HEK293 (cell line): Measurements from ENCODE around the gene PLXNA3.
A peak's percentile ranks its signal among the peaks of the same experiment; 100 is the strongest.

ENCODE experiments used
- CTCF ChIA-PET: fragments of 350-600 bp; formaldehyde crosslinking; extraction: SDS; loops from one replicate; lab custom pipeline; 2021; ENCODE audit warnings: antibody characterized with exemption; lab: Yijun Ruan, JAX
- POLR2A ChIA-PET: fragments of 300-600 bp; formaldehyde crosslinking; extraction: SDS; loops from one replicate; lab custom pipeline; 2020; ENCODE audit warnings: antibody characterized with exemption, inconsistent platforms; lab: Yijun Ruan, JAX
- H3K27ac ChIP-seq: fragments of 200-500 bp; sonication (Bioruptor generic); 2 replicates; pipeline ENCODE4 v1.5.1; 2014; ENCODE audit warnings: low read depth, low read length, control low read depth, inconsistent platforms; ENCODE audit errors: extremely low read depth
- H3K36me3 ChIP-seq, 2 experiments: fragments of 200-500 bp in 1 of 2; sonication (Bioruptor generic) in 1 of 2; 1 replicate in 1 of 2; 2 replicates in 1 of 2; pipeline ENCODE4 v1.5.1; 2014 to 2017; ENCODE audit warnings: inconsistent platforms in 2 of 2, low read length in 2 of 2; ENCODE audit not compliant: control insufficient read depth in 2 of 2, insufficient read depth in 1 of 2
- H3K4me1 ChIP-seq: fragments of 200-500 bp; sonication (Bioruptor generic); 2 replicates; pipeline ENCODE4 v1.5.1; 2014; ENCODE audit warnings: mild to moderate bottlenecking, low read length, inconsistent platforms; ENCODE audit not compliant: control insufficient read depth, insufficient read depth
- H3K4me3 ChIP-seq: 2 replicates; pipeline ENCODE4 v1.5.1; 2011; ENCODE audit warnings: low read depth, mild to moderate bottlenecking, control low read depth, low read length, moderate library complexity
- H3K9me3 ChIP-seq: fragments of 200-500 bp; sonication (Bioruptor generic); 2 replicates; pipeline ENCODE4 v1.5.1; 2014; ENCODE audit warnings: low read depth, low read length, inconsistent platforms; ENCODE audit not compliant: control insufficient read depth, insufficient read depth
- GFI1B ChIP-seq: fragments of 450-650 bp; formaldehyde crosslinking; IDR thresholded peaks from 2 replicates; pipeline ENCODE4 v1.5.1; 2016; ENCODE audit warnings: missing biosample characterization, missing genetic modification characterization
- OVOL3 ChIP-seq: fragments of 450-650 bp; formaldehyde crosslinking; IDR thresholded peaks from 2 replicates; pipeline ENCODE4 v1.5.1; 2016; ENCODE audit warnings: missing biosample characterization, missing genetic modification characterization
- RBAK ChIP-seq: fragments of 450-650 bp; formaldehyde crosslinking; IDR thresholded peaks from 2 replicates; pipeline ENCODE4 v1.5.1; 2016; ENCODE audit warnings: missing biosample characterization, missing genetic modification characterization
- SALL2 ChIP-seq: fragments of 450-650 bp; formaldehyde crosslinking; IDR thresholded peaks from 2 replicates; pipeline ENCODE4 v1.5.0; 2017; ENCODE audit warnings: missing biosample characterization, mild to moderate bottlenecking, missing genetic modification characterization, borderline replicate concordance
- SCRT1 ChIP-seq: fragments of 450-650 bp; formaldehyde crosslinking; IDR thresholded peaks from 2 replicates; pipeline ENCODE4 v1.5.1; 2016; ENCODE audit warnings: missing biosample characterization, missing genetic modification characterization, borderline replicate concordance
- TCF7L2 ChIP-seq: IDR thresholded peaks from 2 replicates; pipeline ENCODE4 v1.6.1; 2011; ENCODE audit warnings: low read depth, mild to moderate bottlenecking, inconsistent platforms, low read length, moderate library complexity, borderline replicate concordance
- YY1 ChIP-seq: fragments of 450-650 bp; formaldehyde crosslinking; IDR thresholded peaks from 2 replicates; pipeline ENCODE4 v1.5.1; 2018; ENCODE audit warnings: missing biosample characterization, missing genetic modification characterization
- ZBTB20 ChIP-seq: fragments of 450-650 bp; formaldehyde crosslinking; IDR thresholded peaks from 2 replicates; pipeline ENCODE4 v1.5.1; 2016; ENCODE audit warnings: missing biosample characterization, missing genetic modification characterization
- ZFP41 ChIP-seq: fragments of 450-650 bp; formaldehyde crosslinking; IDR thresholded peaks from 2 replicates; pipeline ENCODE4 v1.5.1; 2016; ENCODE audit warnings: missing biosample characterization, missing genetic modification characterization, borderline replicate concordance
- ZNF112 ChIP-seq: fragments of 450-650 bp; formaldehyde crosslinking; IDR thresholded peaks from 2 replicates; pipeline ENCODE4 v1.5.0; 2017; ENCODE audit warnings: missing biosample characterization, missing genetic modification characterization
- ZNF133 ChIP-seq: fragments of 450-650 bp; formaldehyde crosslinking; IDR thresholded peaks from 2 replicates; pipeline ENCODE4 v1.5.1; 2016; ENCODE audit warnings: missing biosample characterization, missing genetic modification characterization
- ZNF184 ChIP-seq: fragments of 450-650 bp; IDR thresholded peaks from 2 replicates; pipeline ENCODE4 v1.5.1; 2018; ENCODE audit warnings: missing biosample characterization, mild to moderate bottlenecking, missing genetic modification characterization
- ZNF239 ChIP-seq: fragments of 450-650 bp; formaldehyde crosslinking; IDR thresholded peaks from 2 replicates; pipeline ENCODE4 v1.5.1; 2016; ENCODE audit warnings: missing biosample characterization, missing genetic modification characterization
- ZNF341 ChIP-seq: fragments of 450-650 bp; formaldehyde crosslinking; IDR thresholded peaks from 2 replicates; pipeline ENCODE4; 2016; ENCODE audit warnings: low read depth, missing biosample characterization, missing genetic modification characterization
- ZNF544 ChIP-seq: fragments of 450-650 bp; formaldehyde crosslinking; IDR thresholded peaks from 2 replicates; pipeline ENCODE4 v1.5.0; 2017; ENCODE audit warnings: missing biosample characterization, missing genetic modification characterization
- ZNF548 ChIP-seq: fragments of 450-650 bp; formaldehyde crosslinking; IDR thresholded peaks from 2 replicates; pipeline ENCODE4 v1.5.1; 2016; ENCODE audit warnings: missing biosample characterization, missing genetic modification characterization
- ZNF558 ChIP-seq: fragments of 450-650 bp; formaldehyde crosslinking; IDR thresholded peaks from 2 replicates; pipeline ENCODE4 v1.5.1; 2016; ENCODE audit warnings: missing biosample characterization, missing genetic modification characterization
- ZNF623 ChIP-seq: fragments of 450-650 bp; formaldehyde crosslinking; IDR thresholded peaks from 2 replicates; pipeline ENCODE4 v1.5.1; 2016; ENCODE audit warnings: missing biosample characterization, missing genetic modification characterization
- ZNF670 ChIP-seq: fragments of 450-650 bp; formaldehyde crosslinking; IDR thresholded peaks from 2 replicates; pipeline ENCODE4 v1.5.1; 2016; ENCODE audit warnings: missing biosample characterization, missing genetic modification characterization, low read depth
- TF ChIP-seq, protein P1 (sequence below): fragments of 450-650 bp; formaldehyde crosslinking; IDR thresholded peaks from 2 replicates; pipeline ENCODE4 v1.5.1; 2017; ENCODE audit warnings: missing biosample characterization, missing genetic modification characterization
- TF ChIP-seq, protein P2 (sequence below): fragments of 450-650 bp; formaldehyde crosslinking; IDR thresholded peaks from 2 replicates; pipeline ENCODE4 v1.5.1; 2017; ENCODE audit warnings: missing biosample characterization, missing genetic modification characterization

Gene PLXNA3

DNA sequence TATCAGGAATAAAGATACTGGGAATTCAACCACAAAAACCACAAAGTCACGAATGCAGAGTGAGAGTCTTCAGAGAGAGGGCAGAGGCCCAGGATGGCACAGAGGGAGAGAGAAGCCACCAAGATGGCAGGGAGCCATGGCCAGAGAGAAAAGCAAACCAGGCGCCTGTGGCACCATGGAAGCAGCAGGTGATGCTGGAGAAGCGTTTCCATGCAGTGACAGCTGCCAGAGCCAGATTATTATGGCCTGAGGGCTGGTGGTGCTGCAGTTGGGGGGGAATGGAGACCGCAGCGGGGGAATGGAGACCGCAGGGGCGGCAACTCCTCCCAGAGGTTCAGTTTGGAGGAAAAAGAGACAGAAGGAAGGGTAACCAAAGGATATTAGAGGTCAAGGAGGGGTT, 40.9 kb upstream of the PLXNA3 start:
- H3K4me3 ChIP-seq = no peak overlapping the region
- H3K4me1 ChIP-seq = no peaks in the 10 kb centered on the region
- no peaks in the 10 kb centered on the region for H3K9me3 ChIP-seq
- peaks cover 5 to 12% of the 10 kb centered on the region in 2 experiments; a peak in 2 of 3 replicates for H3K36me3 ChIP-seq
- ChIA-PET CTCF (interaction anchor here (0.6 kb wide), 1 partner anchor 107 kb away, joined by 3 read pairs; no protein-coding TSS in a partner anchor), POLR2A (interaction anchor here (0.6 to 0.7 kb wide), 3 partner anchors 15 to 52 kb away, joined by 3 to 4 read pairs (median 3); no protein-coding TSS in a partner anchor)
- TF ChIP-seq ZNF558 (tag by site-specific recombination) = no peak
- TF ChIP-seq, protein P1, sequence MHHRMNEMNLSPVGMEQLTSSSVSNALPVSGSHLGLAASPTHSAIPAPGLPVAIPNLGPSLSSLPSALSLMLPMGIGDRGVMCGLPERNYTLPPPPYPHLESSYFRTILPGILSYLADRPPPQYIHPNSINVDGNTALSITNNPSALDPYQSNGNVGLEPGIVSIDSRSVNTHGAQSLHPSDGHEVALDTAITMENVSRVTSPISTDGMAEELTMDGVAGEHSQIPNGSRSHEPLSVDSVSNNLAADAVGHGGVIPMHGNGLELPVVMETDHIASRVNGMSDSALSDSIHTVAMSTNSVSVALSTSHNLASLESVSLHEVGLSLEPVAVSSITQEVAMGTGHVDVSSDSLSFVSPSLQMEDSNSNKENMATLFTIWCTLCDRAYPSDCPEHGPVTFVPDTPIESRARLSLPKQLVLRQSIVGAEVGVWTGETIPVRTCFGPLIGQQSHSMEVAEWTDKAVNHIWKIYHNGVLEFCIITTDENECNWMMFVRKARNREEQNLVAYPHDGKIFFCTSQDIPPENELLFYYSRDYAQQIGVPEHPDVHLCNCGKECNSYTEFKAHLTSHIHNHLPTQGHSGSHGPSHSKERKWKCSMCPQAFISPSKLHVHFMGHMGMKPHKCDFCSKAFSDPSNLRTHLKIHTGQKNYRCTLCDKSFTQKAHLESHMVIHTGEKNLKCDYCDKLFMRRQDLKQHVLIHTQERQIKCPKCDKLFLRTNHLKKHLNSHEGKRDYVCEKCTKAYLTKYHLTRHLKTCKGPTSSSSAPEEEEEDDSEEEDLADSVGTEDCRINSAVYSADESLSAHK (tag by site-specific recombination) = peak; percentile 93
- TF ChIP-seq, all 188 proteins: peak for 1
- H3K27ac ChIP-seq = no peak overlapping the region

DNA sequence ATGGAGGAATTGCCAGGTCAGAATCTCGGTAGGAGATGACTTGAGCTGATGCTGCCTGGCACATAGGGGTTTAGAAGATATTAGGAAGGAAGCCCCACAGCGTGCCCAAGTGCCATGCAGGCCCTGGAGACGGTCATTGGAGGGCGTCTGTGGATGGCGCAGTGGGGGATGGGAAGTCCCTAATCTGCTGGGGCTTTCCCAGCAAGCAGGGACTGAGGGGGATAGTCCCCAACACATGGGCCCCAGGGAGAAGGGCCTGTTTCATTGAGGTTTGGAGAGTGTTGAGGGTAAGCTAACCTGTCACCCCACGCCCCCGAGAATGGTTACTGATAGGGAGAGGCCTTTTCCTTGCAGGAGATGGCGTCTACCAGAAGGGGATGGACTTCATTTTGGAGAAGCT, 38.9 kb upstream of the PLXNA3 start:
- TF ChIP-seq ZNF548 (tag by site-specific recombination) = no peak
- TF ChIP-seq ZBTB20 (tag by site-specific recombination) = no peak
- no peak for TF ChIP-seq ZNF670 (tag by site-specific recombination)
- TF ChIP-seq TCF7L2 = no peak
- TF ChIP-seq ZFP41 = no peak
- TF ChIP-seq SALL2 (tag by site-specific recombination) = no peak
- no peak for TF ChIP-seq YY1
- no peak for TF ChIP-seq ZNF133 (tag by site-specific recombination)
- TF ChIP-seq ZNF239 (tag by site-specific recombination) = no peak
- TF ChIP-seq RBAK (tag by site-specific recombination) = no peak
- no peak for TF ChIP-seq ZNF623 (tag by site-specific recombination)
- no peak for TF ChIP-seq ZNF184 (tag by site-specific recombination)
- TF ChIP-seq ZNF544 (tag by site-specific recombination) = no peak
- TF ChIP-seq, protein P2, sequence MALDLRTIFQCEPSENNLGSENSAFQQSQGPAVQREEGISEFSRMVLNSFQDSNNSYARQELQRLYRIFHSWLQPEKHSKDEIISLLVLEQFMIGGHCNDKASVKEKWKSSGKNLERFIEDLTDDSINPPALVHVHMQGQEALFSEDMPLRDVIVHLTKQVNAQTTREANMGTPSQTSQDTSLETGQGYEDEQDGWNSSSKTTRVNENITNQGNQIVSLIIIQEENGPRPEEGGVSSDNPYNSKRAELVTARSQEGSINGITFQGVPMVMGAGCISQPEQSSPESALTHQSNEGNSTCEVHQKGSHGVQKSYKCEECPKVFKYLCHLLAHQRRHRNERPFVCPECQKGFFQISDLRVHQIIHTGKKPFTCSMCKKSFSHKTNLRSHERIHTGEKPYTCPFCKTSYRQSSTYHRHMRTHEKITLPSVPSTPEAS (tag by site-specific recombination) = no peak
- no peak for TF ChIP-seq SCRT1 (tag by site-specific recombination)
- TF ChIP-seq GFI1B (tag by site-specific recombination) = no peak
- ChIA-PET CTCF (interaction anchor here (1.3 kb wide), 1 partner anchor 21 kb away, joined by 4 read pairs; the partner anchor contains the start of gene RPL10), POLR2A (no interaction called here)
- Histone ChIP-seq H3K4me1 (no peaks in the 10 kb centered on the region), H3K27ac (no peak overlapping the region), H3K9me3 (no peaks in the 10 kb centered on the region), H3K4me3 (no peak overlapping the region), H3K36me3 (peaks cover 4 to 5% of the 10 kb centered on the region in 2 experiments; a peak in 2 of 3 replicates)

DNA sequence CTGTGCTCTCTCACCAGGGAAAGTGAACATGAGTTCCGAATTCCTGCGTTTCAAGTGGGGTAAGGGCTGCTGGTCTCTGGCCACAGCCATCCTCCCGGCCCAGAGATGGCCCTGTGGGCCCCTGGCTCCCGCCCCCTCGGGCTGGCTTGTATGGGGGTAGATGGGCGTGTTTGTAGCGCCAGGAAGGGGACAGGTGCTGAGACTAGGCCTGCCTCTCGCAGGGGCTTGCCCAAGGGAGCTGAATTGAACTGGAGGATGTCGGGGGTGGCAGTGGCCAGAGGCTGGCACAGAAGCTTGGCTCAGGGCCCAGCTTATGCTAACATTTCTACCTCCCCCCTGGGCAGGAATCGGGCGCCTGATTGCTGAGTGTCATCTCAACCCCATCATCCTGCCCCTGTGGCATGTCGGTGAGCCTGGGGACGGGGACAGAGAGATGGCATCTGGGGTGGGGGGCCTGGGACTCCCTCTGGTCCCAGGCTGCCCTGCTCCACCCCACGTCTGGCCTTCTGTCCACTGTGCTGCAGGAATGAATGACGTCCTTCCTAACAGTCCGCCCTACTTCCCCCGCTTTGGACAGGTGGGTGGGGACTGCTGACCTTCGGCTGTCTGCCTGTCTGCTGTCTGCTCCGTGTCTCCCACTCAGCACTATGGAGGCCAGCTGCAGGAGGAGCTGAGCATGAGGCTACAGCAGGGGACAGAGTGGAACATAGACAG, 38.2 kb upstream of the PLXNA3 start:
- TF ChIP-seq ZNF341 = peak; percentile 16; the same call in 1 of the 2 replicates
- no peak for TF ChIP-seq TCF7L2
- no peak for TF ChIP-seq ZNF112
- no peak for TF ChIP-seq OVOL3 (tag by site-specific recombination)
- H3K27ac ChIP-seq = no peak overlapping the region
- ChIA-PET CTCF (interaction anchor here (1.3 kb wide), 1 partner anchor 22 kb away, joined by 4 read pairs; the partner anchor contains the start of gene RPL10), POLR2A (no interaction called here)
- no peaks in the 10 kb centered on the region for H3K4me1 ChIP-seq
- peaks cover 4% of the 10 kb centered on the region in 2 experiments; a peak in 2 of 3 replicates for H3K36me3 ChIP-seq
- no peak overlapping the region for H3K4me3 ChIP-seq
- H3K9me3 ChIP-seq = no peaks in the 10 kb centered on the region
